GM18861 (cell line): ENCODE results near the gene CABCOCO1.
"Not testable (repeated sequence)": the region's sequence is repeated elsewhere in the genome, so short reads cannot be mapped to it uniquely, and the experiment has no call there.

Experiments
- ATAC-seq: cut with Tn5 transposase; IDR thresholded peaks from one replicate; pipeline ENCODE4 v1.9.1; 2021; ENCODE audit not compliant: unreplicated experiment

Gene CABCOCO1

DNA sequence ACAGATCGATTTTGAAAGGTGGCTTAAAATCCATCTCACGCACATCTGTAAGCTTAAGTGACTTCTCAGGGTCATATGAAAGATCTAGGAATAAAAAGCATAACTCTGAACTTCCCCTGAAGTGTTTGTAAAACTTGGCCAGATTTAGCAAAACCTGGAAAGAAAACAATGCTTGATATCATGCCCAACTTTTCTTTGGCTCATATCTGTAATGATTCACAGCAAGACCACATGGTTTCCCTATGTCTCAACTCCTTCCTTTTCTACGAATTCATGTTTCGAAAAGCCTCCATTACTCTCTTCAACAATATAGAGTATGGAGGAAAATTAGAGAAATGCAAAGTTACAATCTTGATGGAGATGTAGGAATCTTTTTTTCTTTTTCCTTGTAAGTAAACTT lies 20.1 kb upstream of the CABCOCO1 start:
- ATAC-seq = no peak

DNA sequence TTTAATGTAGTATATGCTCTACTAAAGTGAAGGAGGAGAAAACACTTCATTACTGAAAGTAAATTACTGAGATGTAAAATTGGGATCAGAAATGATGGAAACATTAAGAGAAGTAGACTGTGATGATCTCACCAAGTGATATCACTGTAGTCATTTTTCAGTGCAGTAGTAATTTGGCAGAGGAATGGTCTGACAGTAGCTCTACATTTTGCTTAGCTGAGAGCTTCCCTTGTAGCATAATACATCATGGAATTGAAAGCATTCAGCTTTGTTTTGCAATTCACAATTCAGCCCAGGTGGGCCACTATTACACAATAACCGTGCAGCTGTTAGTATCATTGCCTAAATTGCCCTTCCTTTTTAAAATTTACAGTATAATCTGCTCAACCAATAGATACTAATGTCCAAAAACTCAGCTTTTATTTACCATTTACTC lies 19.4 kb upstream of the CABCOCO1 start:
- ATAC-seq = no peak

DNA sequence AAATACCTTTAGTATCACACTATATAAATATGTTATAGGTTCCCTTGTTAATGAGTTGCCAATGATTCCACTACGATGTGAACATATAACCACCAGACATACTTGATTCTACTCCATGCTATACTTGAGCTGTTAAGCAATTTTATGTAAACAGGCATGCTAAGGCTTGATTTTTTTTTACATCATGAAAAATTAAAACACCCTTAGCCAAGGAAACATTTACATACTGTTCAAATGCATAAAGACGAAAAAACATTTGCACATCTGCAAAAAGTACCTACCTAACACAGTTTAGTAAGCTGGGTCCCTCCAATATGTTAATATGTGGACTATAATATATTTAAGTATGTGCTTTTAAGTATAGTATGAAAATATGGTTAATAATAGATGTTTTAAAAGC lies 9.0 kb upstream of the CABCOCO1 start:
- ATAC-seq = no peak

DNA sequence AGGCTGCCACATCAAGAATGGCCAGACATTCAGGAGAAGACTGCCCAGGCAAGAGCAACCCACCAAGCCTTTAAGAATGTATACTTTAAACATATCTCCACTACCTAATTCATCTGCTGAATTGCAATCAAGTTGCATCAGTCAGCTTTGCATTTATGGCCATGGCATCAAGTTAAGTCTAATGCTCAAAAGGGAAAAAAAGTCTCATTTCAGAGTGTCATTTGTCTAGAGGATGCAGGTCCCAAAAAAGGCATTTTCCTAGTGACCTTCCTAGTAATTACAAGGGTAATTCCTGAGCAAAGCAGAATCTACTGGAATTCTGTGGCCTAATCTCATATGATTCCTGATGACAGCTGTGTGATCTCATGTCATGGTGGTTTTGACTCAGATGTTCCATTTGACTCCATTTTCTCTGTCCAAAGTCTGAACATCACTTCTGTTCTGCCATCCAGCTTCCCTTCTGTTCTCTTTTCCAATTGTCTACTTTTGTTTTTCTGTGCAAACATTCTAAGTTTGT lies 7.3 kb upstream of the CABCOCO1 start:
- no peak for ATAC-seq

DNA sequence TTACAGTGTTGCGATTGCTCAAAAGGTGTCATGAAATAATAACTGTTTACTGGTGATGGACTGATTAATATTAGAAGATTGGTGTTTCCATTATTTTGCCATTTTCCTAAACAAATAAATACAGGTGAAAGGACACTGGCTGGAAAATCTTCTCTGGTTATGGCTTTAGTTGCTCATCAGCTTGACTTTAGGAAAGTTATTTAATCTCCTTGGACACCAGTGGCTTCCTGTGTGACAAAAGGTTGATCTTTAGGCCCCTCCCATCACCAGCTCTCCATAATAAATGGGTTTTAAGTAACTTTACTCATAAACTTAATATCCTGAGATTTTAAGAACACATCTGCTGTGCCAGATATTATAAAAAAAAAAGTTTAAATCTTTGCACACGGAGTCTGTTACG lies 737 bp downstream of the CABCOCO1 start:
- no peak for ATAC-seq

DNA sequence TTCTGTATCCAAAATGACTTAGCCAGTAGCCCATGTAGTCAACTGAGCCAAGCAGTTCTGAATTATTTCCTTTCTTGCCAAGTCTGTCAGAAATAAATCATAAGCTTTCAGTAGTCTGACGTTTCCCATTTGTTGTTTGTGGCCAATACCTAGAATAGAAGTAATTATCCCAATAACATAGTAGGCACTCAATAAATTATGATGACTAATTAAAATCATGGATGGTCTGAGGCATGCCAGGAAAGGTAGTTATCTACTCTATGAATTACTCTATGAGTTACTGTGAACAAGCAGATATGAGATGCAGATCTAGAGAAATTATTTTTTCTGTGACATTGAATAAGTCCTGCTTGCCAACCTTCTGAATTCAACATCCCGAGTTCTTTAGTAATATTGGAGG lies 2.3 kb downstream of the CABCOCO1 start:
- ATAC-seq = no peak

DNA sequence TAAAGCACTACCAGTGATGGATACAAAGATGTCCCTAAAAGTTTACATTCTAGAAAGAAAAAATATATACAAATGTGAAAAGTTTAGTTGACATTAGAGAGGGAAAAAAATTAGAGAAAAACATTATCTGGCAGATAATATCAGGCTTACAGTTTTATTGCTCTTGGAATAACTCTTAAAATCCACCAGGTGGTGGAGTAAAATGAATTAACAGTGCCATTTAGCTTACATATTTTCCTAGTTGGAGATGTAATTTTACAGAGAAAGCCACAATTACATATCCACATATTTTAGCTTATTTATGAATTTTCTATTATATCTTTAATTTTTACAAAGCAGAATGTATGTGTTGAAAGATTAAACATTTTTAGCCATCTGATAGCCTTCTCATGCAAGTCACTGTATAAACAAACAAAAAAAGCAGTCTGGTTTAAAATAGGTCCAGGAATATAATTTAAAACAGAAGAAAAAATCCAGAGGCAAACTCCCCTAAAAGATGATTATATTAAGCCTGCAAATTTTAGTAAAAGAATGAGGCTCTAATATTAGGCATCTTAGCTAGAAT lies 6.5 kb downstream of the CABCOCO1 start:
- ATAC-seq = no peak

DNA sequence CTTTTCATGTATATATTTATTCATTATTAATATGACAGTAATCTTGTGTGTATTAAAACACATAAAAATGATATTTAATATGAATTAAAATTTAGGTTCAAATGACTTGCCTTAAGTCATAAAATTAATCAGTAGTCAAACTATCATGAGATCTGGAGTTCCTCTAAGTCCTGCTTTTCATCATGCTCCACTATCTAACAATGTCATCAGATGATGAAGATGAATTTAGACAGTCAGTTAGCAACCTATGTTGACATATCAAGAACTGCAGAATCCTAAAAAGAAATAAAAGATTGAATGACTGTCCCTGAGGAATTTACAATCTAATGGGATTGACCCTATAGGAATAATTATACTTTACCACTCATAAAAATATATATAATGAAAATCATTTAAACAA lies 7.1 kb downstream of the CABCOCO1 start:
- no peak for ATAC-seq

DNA sequence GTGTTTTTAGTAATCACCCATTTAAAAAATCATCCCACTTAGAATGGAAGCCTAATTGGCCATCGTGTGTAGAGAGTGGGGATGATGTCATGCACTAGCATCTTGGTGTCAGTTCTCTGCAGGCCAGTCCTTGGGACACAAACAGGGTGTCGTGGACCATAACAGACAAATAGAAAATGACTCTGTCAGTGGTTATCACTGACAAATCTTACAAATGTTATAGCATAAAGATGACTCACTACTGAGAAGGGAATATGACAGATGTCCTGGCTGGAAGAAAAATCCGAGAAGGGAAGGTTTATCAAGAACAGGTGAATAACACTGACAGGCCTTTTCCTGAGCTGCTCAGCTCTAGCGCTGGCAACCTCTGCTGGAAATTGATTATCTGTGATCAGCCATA lies 10.6 kb downstream of the CABCOCO1 start:
- ATAC-seq = no peak

DNA sequence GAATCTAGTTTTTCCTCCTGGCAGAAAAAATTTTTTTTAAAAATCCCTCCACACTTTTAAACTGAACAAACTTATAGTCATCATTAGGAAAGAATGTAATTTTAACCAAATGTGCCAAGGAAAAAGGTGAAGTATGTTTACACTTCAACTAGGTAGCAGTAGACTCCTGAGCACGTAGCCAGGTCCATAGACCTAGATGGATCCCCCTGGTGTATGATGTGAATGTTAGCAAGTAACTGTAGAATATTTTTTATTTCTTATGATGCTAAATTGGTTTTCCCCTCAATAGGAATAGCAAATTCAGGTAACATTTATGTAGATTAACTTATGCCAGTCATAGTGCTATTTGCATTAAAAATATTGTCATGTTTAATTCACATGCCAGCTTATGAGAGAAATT lies 19.6 kb downstream of the CABCOCO1 start:
- no peak for ATAC-seq

DNA sequence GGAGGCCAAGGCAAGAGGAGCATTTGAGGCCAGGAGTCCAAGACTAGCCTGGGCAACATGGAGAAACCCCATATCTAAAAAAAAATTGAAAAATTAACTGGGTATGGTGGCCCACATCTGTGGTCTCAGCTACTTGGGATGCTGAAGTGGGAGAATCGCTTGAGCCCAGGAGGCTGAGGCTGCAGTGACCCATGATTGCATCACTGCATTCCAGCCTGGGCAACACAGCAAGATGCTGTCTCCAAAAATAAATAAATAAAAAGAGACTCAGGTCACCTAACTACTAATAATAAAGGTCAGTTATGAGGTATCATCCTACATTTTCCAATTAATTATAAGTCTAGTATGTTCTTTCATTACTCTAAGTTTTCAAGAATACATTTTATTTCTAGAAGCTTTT lies 20.6 kb downstream of the CABCOCO1 start:
- ATAC-seq = no peak

DNA sequence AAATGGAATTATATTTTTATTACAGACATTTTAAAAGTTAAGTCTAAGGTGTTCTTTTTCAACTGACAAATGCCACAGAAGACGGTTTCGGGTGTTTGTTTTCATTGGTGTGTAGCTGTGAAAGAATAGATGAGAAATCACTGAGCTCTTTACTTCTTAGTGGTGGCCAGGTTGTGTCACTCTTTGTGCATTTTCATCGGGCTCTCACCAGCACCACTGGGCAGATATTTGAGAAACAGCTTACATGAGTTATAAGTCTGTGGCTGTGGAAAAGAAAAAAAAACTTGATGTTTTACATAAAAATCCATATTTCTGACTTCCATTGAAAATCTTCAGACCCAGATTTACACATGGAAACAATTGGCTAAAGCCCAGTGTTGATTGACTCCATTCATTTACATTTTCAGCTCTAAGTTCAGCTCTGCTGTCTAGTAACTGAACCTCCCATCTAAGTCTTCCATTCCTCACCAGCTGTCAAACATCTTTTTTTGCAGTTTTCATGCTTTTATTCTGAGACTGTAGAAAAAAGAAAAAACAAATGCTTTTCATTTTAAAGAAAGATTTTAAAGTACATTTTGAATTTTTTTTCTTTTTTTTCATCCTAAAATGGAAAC lies 22.3 kb downstream of the CABCOCO1 start:
- ATAC-seq = no peak

DNA sequence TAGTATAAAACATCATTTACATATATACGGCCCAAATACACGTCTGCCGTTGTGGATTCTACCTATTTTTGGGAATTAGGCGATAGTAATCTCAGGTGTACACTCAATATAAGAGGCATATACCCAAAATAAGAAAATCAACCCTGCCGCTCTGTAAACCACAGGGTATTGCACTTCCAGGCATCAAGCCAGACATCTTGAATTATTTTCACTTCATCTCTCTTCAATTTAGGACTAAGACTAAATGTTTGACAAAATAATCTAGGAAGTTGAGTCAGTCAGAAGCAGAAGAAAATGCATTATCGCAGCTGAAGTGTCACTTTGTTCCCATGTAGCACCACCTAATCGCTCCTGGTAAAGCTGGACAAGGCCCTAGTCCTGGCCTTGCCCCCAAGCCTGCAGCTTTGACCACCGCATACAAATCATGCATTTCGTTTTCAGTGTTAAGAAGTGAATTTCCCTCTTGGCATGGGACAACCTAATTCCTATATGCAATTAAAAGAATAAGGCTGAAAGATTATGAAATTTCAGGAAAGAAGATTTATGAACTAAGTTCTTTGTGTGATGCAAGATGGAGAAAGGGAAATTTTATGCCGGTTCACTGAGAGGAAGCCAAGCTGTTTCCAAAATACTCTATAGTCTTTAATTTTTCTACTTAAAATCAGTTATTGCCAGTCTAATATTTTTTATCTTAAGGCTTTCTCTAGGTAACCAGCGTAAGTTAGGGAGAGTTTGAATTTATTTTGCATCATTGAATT lies 26.0 kb downstream of the CABCOCO1 start:
- no peak for ATAC-seq

DNA sequence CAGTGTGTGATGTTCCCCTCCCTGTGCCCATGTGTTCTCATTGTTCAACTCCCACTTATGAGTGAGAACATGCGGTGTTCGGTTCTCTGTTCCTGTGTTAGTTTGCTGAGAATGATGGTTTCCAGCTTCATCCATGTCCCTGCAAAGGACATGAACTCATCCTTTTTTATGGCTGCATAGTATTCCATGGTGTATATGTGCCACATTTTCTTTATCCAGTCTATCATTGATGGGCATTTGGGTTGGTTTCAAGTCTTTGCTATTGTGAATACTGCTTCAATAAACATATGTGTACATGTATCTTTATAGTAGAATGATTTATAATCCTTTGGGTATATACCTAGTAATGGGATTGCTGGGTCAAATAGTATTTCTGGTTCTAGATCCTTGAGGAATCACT lies 28.9 kb downstream of the CABCOCO1 start:
- ATAC-seq = not testable (repeated sequence)

DNA sequence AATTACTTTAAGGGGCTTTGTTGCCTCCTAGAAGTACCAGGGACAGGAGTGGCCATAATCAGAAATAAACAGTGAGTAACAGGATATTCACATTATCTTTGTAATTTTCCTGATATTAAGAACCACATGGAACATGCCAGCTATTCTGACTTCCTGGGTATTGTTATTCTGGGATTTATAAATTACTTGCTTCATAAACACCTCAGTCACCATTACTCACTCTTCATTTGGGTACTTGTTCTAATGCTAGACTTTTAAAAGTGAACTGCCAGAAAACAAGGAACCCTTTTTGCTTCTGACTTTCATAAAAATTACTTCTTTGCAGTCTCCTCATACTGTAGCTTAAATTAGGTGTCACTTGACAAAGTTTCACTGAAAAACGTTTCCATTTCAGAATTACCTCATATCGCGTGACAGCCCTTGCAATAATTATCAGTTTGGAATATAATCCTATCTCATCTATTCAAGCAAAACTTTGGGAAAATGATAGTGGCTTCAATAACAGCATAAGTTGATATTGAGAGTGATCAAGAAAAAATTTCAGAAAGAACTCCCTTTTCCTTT lies 29.8 kb downstream of the CABCOCO1 start:
- no peak for ATAC-seq

DNA sequence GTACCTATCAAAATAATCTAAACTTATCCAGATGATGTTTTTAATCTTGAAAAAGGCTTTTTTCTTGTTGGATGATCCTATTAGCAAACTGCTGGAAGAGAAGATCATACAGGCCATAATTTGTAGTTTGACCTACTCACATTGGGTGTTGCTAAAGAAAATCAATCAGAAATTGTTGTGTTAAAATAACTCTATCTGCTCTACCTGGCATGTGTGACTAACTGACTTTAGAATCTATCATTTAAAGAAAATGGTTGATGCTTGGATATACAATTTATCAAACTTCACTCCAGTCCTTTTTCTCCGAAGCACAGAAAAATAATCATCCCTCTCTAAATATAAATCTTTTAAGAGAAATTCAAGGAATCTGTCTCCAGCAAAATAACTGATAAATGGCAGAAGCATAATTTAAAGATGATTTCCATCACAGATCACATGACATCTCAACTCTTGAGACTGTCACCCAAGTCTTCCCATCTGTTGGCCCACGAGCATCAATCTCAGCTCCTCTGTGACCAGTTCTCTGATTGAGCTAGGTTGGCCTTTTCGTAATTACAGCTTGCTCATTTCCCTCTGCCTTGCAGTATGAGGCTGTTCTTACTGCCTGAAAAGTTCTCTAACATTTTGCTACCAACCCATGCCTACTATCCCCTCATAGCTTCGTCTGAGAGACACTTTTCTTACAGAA lies 36.4 kb downstream of the CABCOCO1 start:
- no peak for ATAC-seq

DNA sequence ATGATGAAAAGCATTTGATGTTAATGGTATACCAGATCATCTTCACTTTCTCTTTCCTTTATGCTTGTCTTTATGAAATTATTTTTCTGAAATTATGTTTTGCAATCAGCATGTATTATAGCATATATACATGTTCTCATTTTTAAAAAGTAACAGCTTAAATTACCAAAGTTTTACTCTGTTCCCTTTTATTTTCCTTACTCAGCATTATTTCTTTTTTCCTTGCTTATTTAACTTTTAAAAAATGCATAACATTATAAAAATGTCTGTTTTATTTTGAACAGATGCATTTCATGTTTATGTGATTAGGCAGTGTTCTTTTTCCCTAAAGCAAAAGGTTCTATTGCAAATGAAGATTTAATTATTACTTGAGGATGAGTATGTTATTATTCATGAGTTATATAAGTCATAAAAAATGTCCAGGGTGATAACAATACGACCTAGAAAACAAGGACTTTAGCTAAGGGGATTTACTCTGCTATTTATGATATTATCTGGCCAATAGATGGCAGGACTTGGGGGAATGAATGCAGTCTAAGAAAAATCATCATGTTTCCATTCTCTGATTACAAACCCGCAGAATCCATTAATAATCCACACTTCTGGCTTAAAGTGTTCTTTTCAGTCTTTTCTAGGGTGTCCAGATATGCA lies 38.5 kb downstream of the CABCOCO1 start:
- no peak for ATAC-seq

DNA sequence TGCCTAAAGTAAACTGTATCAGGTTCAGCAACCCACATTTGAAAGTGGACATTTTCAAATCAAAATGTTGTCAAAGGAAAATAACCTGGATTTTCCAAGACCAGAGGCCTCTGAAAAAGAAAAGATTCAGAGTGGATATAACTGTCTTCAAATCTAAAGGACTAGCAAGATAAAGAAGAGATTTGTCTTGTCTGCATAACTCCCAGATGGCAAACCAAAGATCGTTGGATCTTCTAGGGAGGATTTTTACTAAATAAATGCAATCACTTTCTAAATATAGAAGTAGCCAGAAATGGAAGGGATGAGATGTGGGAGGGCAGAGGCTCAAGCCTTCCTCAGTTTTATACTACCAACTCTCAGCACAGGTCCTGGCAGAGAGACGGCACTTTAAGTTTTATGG lies 39.0 kb downstream of the CABCOCO1 start:
- no peak for ATAC-seq

DNA sequence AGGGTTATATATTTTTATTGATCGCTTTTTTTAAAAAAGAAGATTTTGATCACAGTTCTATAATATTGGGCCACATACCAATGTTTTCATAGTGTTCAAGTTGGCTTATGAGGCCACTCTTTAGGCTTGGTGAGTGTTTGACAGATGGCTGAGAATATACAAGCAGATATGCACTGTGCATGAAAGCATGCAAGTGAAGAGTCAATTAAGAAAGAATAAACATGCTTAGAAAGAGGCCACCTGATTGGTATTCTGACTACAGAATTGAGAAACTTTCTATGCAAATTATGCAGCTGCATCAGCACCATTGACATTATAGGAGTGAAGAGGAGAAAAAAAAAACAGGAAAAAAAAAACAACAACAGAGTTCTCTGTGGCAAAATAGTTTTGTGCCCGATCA lies 39.9 kb downstream of the CABCOCO1 start:
- ATAC-seq = no peak

DNA sequence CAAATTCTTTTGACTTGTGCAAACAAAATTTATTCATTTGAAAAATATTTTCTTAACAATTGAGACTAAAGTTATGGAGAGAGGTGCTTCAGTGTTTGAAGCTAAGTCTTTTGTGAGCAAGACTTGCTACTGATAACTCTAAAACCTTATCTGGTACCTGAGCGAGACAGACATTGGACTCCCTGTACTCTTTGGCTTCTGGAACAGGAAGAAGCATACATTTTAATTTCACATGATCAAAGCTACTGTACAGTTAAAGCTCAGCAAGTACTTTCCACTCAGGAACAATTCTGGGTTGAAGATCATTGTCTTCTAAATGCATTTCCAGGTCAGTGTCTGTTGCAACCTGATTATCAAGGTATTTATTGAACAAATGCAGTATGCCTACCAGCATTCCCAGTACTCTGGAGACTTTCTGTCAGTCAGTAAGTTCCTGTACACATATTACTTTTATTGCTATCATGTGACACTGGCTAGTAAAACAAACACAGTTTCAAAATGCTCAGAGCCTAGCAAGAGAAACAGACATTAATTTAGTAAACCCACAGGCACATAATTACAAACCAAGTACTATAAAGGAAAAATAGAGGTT lies 42.4 kb downstream of the CABCOCO1 start:
- no peak for ATAC-seq

DNA sequence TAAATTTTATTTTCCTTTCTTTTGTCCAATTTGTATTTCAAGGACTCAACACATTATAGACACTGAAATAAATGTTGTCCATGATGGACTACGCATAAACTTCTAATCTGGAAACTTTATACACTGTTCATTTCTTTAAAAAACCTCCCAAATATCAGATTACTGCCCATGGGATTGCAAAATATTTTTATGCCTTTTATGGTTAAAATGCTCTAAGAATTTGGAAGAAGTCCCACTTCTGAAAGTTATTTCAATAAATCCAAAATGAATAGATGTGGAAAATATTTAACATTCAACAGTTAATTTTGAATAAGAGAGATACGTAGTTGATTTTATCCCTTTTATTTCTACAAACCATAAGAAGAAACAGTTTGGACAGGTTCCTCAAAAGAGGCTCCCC lies 46.1 kb downstream of the CABCOCO1 start:
- ATAC-seq = no peak
